PC-3 (cell line): Measurements from ENCODE around the gene MINDY3. TPM values are rescaled to one million over a fixed set of nuclear protein-coding genes. Genes with fewer than 3 reads are reported as not detected.

ENCODE experiments used
- ATAC-seq: fragments of 200-7000 bp; cut with Tn5 transposase; 2 replicates; pipeline ENCODE4 v1.9.1; 2020; ENCODE audit warnings: mild to moderate bottlenecking, moderate library complexity
- BruUV-seq: library from RNA; stranded (reverse); fragments of 400-500 nt; replicated peaks from 2 replicates; lab custom pipeline; 2021; lab: Mats Ljungman, UMichigan
- CTCF ChIA-PET: fragments of 300-600 bp; sonication (Branson Sonifier 250); formaldehyde crosslinking; loops from one replicate; lab custom pipeline; 2022; ENCODE audit warnings: antibody characterized with exemption; lab: Charles Lee
- POLR2A ChIA-PET: fragments of 300-600 bp; sonication (Branson Sonifier 250); formaldehyde crosslinking; loops from one replicate; lab custom pipeline; 2022; ENCODE audit warnings: antibody characterized with exemption; ENCODE audit not compliant: unreplicated experiment; lab: Charles Lee
- DNase-seq: peaks from one replicate; pipeline ENCODE4 v3.0.0-alpha.2; 2015
- H2AFZ ChIP-seq: fragments of 300-600 bp; sonication (generic); 2 replicates; pipeline ENCODE4 v1.6.0; 2016; ENCODE audit warnings: antibody characterized with exemption, low read length
- H3F3A ChIP-seq: fragments of 300-600 bp; sonication (generic); one replicate; pipeline ENCODE4 v1.6.0; 2017; ENCODE audit warnings: antibody characterized with exemption, low read length, control low read depth, mild to moderate bottlenecking; ENCODE audit not compliant: unreplicated experiment
- H3K27ac ChIP-seq: fragments of 300-600 bp; sonication (generic); 2 replicates; pipeline ENCODE4 v1.5.1; 2016; ENCODE audit warnings: mild to moderate bottlenecking, low read length
- H3K27me3 ChIP-seq: fragments of 300-600 bp; sonication (generic); 2 replicates; pipeline ENCODE4 v1.6.1; 2016; ENCODE audit warnings: low read length, mixed read lengths
- H3K36me3 ChIP-seq: fragments of 300-600 bp; sonication (generic); 2 replicates; pipeline ENCODE4 v1.6.1; 2016; ENCODE audit warnings: low read depth, mixed run types, low read length, mixed read lengths
- H3K4me1 ChIP-seq: fragments of 300-600 bp; sonication (generic); 2 replicates; pipeline ENCODE4 v1.5.1; 2016; ENCODE audit warnings: low read length; ENCODE audit not compliant: insufficient read depth
- H3K4me2 ChIP-seq: fragments of 300-600 bp; sonication (generic); 2 replicates; pipeline ENCODE4 v1.6.0; 2016; ENCODE audit warnings: low read length
- H3K4me3 ChIP-seq: fragments of 300-600 bp; sonication (generic); 2 replicates; pipeline ENCODE4 v1.5.1; 2016; ENCODE audit warnings: mild to moderate bottlenecking, low read length, mixed read lengths
- H3K79me2 ChIP-seq: fragments of 300-600 bp; sonication (generic); 2 replicates; pipeline ENCODE4 v1.6.1; 2017; ENCODE audit warnings: low read length, mixed read lengths
- H3K9ac ChIP-seq: fragments of 300-600 bp; sonication (generic); 2 replicates; pipeline ENCODE4 v1.6.0; 2016; ENCODE audit warnings: mild to moderate bottlenecking, low read length
- H3K9me2 ChIP-seq: fragments of 300-600 bp; sonication (generic); replicated peaks from 2 replicates; pipeline ENCODE4 v1.6.1; 2016; ENCODE audit warnings: mixed run types, low read length, mixed read lengths
- H3K9me3 ChIP-seq: fragments of 300-600 bp; sonication (generic); 2 replicates; pipeline ENCODE4 v1.6.1; 2016; ENCODE audit warnings: low read length, mixed read lengths
- H4K20me1 ChIP-seq: fragments of 300-600 bp; sonication (generic); 2 replicates; pipeline ENCODE4 v1.6.1; 2016; ENCODE audit warnings: low read length, mixed read lengths
- CTCF ChIP-seq: fragments of 300-600 bp; sonication (generic); conservative IDR thresholded peaks from 2 replicates; pipeline ENCODE4 v1.5.1; 2017; ENCODE audit warnings: antibody characterized with exemption, low read depth, mild to moderate bottlenecking, low read length
- EZH2 ChIP-seq: fragments of 300-600 bp; sonication (generic); IDR thresholded peaks from one replicate; pipeline ENCODE4 v1.6.1; 2017; ENCODE audit warnings: antibody characterized with exemption, mild to moderate bottlenecking, low read length; ENCODE audit not compliant: unreplicated experiment
- EZH2phosphoT487 ChIP-seq: fragments of 300-600 bp; sonication (generic); IDR thresholded peaks from 2 replicates; pipeline ENCODE4 v1.6.1; 2018; ENCODE audit warnings: mild to moderate bottlenecking, antibody characterized with exemption, low read length, borderline replicate concordance
- intact Hi-C: fragments of 100-400 bp; cut with micrococcal nuclease; formaldehyde crosslinking; loops from 2 replicates; pipeline ENCODE4 v1.9.0; 2023
- total RNA-seq: library from RNA; depleted of rRNA; stranded (reverse); fragments of >200 nt; gene quantifications from 2 replicates; pipeline ENCODE4 v1.2.3, GENCODE V29; 2014

The MINDY3 gene
- total RNA-seq, 1 experiment from 2014 or later: 9.5 TPM

- Histone ChIP-seq H3K9me2 (no peaks in the 10 kb centered on the region), H3K9me3 (no peaks in the 10 kb centered on the region), H3K9ac (no peak overlapping the region), H3K27me3 (no peaks in the 10 kb centered on the region), H3F3A (no peaks in the 10 kb centered on the region), H3K4me2 (no peak overlapping the region), H3K36me3 (no peaks in the 10 kb centered on the region), H3K79me2 (no peaks in the 10 kb centered on the region), H4K20me1 (no peaks in the 10 kb centered on the region), H3K27ac (no peak overlapping the region), H3K4me3 (no peak overlapping the region), H2AFZ (no peak overlapping the region), H3K4me1 (peaks cover 14% of the 10 kb centered on the region)
- no peak for DNase-seq
- no peak for TF ChIP-seq EZH2
- no peak for TF ChIP-seq EZH2phosphoT487
- no peak for TF ChIP-seq CTCF
- intact Hi-C loops: no loop called here
- ATAC-seq: no peak
- ChIA-PET CTCF (no interaction called here), POLR2A (no interaction called here)
- BruUV-seq: no TSS peak
Observed at GRCh38 chr10:15792777-15793176, 67.5 kb downstream of the MINDY3 start.

- POLR2A ChIA-PET: no interaction called here
- Histone ChIP-seq H3K4me2 (no peak overlapping the region), H2AFZ (no peak overlapping the region), H3K27ac (no peak overlapping the region), H4K20me1 (no peaks in the 10 kb centered on the region), H3K9ac (no peak overlapping the region), H3K27me3 (no peaks in the 10 kb centered on the region), H3K79me2 (no peaks in the 10 kb centered on the region), H3K9me3 (no peaks in the 10 kb centered on the region), H3K36me3 (no peaks in the 10 kb centered on the region), H3K9me2 (no peaks in the 10 kb centered on the region), H3F3A (no peaks in the 10 kb centered on the region), H3K4me1 (peaks cover 11% of the 10 kb centered on the region), H3K4me3 (no peak overlapping the region)
- CTCF ChIA-PET: no interaction called here
- intact Hi-C loops: no loop called here
- no TSS peak for BruUV-seq
- TF ChIP-seq EZH2phosphoT487 (no peak), CTCF (no peak), EZH2 (no peak)
- DNase-seq: no peak
- ATAC-seq: no peak
Observed at GRCh38 chr10:15791816-15792524, 68.3 kb downstream of the MINDY3 start.

GRCh38 chr10:15789793-15790525, 70.3 kb downstream of the MINDY3 start:
- H3K4me1 ChIP-seq: peaks cover 5% of the 10 kb centered on the region
- intact Hi-C loops: no loop called here
- no peaks in the 10 kb centered on the region for H3F3A ChIP-seq
- H4K20me1 ChIP-seq: no peaks in the 10 kb centered on the region
- no peak overlapping the region for H3K4me3 ChIP-seq
- no peaks in the 10 kb centered on the region for H3K9me3 ChIP-seq
- ATAC-seq: no peak
- POLR2A ChIA-PET: no interaction called here
- CTCF ChIA-PET: no interaction called here
- H3K79me2 ChIP-seq: no peaks in the 10 kb centered on the region
- H3K27ac ChIP-seq: no peak overlapping the region
- no TSS peak for BruUV-seq
- no peak overlapping the region for H3K4me2 ChIP-seq
- H2AFZ ChIP-seq: no peak overlapping the region
- no peaks in the 10 kb centered on the region for H3K9me2 ChIP-seq
- no peaks in the 10 kb centered on the region for H3K36me3 ChIP-seq
- no peak overlapping the region for H3K9ac ChIP-seq
- TF ChIP-seq CTCF: no peak
- no peak for TF ChIP-seq EZH2phosphoT487
- TF ChIP-seq EZH2: no peak
- H3K27me3 ChIP-seq: no peaks in the 10 kb centered on the region
- DNase-seq: no peak
